TTC549 (cell line): Measurements from ENCODE around the gene ZNF780B.

ENCODE experiments used
- FAIRE-seq: peaks from 2 replicates; lab custom pipeline; 2012; peaks lifted over from hg19 to GRCh38; lab: Jason Lieb, UNC

ZNF780B gene

GRCh38 chr19:40035996-40036395 lies 20.0 kb downstream of the ZNF780B start:
- FAIRE-seq: no peak

DNA sequence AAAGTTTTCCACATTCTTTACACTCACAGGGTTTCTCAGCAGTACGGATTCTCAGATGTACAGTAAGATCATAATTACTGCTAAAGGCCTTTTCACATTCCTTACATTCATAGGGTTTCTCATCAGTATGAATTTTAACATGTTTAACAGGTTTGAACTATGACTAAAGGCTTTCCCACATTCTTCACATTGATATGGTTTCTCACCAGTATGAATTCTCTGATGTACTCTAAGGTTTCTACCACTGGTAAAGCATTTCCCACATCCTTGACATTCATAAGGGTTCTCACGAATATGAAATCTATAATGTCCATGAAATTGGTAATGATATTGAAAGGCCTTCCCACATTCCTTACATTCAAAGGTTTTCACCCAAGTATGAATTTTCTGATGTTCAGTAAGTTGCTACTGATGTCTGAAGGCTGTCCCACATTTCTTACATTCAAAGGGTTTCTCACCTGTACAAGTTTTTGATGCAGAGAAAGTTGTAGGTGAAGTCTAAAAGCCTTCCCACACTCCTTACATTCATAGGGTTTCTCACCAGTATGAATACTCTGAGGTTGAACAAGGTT lies 22.0 kb downstream of the ZNF780B start:
- no peak for FAIRE-seq

DNA sequence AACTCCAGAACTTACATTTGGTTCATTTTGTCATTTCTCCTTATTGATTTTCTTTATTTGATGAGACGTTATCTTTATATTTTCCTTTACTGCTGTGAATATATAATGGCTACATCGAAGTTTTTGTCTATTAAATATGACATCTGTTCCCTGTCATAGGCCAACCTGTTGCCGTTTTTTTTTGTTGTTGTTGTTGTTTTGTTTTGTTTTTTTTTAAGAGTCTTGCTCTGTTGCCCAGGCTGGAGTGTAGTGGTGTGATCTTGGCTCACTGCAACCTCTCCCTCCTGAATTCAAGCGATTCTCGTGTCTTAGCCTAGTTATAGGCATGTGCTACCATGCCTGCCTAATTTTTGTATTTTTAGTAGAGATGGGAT lies 29.4 kb downstream of the ZNF780B start:
- FAIRE-seq: no peak

- FAIRE-seq: no peak
Measured at GRCh38 chr19:40025938-40026596, 30.0 kb downstream of the ZNF780B start.

- no peak for FAIRE-seq
Measured at GRCh38 chr19:40023969-40024368, 32.1 kb downstream of the ZNF780B start.

GRCh38 chr19:40013991-40014390 lies 42.0 kb downstream of the ZNF780B start:
- no peak for FAIRE-seq

GRCh38 chr19:40009674-40010073 lies 46.4 kb downstream of the ZNF780B start:
- FAIRE-seq: no peak

GRCh38 chr19:40006273-40006691 lies 49.7 kb downstream of the ZNF780B start:
- FAIRE-seq: no peak

- FAIRE-seq: no peak
Measured at GRCh38 chr19:40005691-40006272, 50.2 kb downstream of the ZNF780B start.

DNA sequence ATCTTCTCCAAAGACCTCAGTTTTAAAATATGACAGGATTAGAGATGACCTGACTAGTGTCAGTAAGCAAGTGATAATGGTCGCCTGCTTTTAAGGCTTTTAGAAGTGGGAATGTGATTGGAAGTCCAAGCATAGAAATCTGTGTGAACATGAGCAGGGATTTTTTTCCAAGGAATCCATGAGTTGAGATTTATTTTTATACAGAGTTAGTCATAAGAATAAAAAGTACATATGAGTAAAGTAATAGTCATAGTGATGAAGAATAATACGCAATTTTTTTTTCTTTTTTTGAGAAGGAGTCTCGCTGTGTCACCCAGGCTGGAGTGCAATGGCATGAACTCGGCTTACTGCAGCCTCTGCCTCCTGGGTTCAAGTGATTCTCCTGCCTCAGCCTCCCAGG lies 57.5 kb downstream of the ZNF780B start:
- no peak for FAIRE-seq

GRCh38 chr19:39997638-39998216 lies 58.3 kb downstream of the ZNF780B start:
- no peak for FAIRE-seq

DNA sequence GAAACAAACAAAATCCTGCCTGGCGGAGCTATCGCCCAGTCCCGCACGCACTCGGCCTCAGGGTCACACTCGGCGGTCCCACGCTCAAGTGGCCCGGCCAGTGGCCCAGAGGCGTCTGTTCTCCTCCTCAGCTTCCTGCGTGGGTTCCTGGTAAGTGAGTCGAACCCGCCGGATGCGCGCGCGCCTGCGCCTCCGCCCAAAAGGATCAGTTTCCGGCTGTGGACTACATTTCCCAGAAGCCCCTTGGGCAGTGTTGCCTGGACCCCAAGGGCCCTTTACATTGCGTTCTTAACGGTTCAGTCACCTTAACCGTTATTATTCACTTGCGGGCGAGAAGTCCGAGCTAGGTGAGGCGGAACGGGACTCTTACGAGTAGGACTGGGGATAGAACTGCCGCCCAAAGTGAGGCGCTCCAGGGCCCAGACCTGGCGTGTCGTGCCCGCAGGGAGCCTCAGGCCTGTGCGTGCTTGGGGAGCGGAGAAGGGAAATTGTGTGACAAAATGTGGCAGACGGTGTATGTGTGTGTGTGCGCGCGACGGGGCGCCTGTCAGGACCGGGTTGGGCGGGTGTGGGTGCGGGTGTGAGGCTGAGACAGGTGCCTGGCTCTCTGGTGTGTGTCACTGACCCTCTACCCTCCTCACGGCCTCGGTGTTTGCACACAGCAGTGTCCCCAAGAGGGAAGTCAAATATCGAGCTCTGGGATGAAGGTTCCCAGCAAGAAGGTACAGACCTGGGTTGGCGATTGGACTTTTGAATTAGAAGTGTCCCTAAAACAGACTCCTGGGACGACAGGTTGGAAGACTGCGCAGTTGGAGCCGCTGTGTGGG lies 59.0 kb downstream of the ZNF780B start, which contains the start of gene ZNF546:
Gene ZNF546 (plus strand): TSS at position 250 of the 827 bp plus-strand sequence. CDS start 1,267 bp downstream, outside the sequence.
- no peak for FAIRE-seq

- FAIRE-seq: no peak
Measured at GRCh38 chr19:39996218-39996810, 59.7 kb downstream of the ZNF780B start.

GRCh38 chr19:39995794-39996193 lies 60.2 kb downstream of the ZNF780B start:
- no peak for FAIRE-seq

- no peak for FAIRE-seq
Measured at GRCh38 chr19:39994361-39994760, 61.7 kb downstream of the ZNF780B start.

- FAIRE-seq: no peak
Measured at GRCh38 chr19:39993605-39994004, 62.4 kb downstream of the ZNF780B start.

- FAIRE-seq: no peak
Measured at GRCh38 chr19:39987596-39987995, 68.4 kb downstream of the ZNF780B start.

DNA sequence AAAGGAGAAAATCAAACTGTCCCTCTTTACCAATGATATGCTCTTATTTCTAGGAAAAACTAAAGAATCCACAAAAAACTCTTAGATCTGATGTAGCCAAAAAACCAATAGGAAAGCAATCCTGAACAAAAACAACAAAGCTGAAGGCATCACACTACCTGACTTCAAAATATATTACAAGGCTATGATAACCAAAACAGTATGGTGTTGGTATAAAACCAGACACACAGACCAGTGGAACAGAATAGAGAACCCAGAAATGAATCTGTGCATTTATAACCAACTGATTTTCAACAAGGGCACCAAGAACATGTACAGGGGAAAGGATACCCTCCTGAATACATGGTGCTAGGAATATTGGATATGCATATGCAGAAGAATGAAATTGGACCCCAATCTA lies 68.9 kb downstream of the ZNF780B start:
- no peak for FAIRE-seq

- FAIRE-seq: no peak
Measured at GRCh38 chr19:39986643-39987042, 69.4 kb downstream of the ZNF780B start.

DNA sequence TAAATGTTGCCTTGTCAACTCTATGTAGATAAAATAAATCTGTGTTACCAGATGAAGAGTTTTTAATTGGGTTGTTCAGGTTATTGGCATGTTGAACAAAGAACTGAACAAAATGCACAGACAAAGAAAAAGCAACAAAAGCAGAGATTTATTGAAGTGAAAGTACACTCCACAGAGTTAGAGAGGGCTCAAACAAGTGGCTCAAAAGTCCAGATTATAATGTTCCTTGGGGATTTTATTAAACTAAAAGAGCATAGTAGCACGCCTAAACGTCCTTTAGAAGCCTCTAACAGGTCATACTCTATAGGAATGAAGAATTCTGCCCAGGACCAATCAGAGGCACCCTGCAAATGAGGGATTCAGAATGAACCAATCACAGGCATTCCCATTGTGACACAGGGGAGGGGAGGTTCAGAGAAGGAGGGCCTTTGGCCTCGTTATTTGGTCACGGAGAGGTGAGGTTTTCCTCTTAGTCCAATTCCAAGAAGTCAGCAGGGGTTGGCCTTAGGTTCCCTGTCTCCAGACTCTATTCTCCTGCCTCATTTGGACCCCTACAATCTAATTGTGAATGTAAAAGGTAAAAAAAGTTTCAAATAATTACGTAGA lies 72.2 kb downstream of the ZNF780B start:
- no peak for FAIRE-seq

GRCh38 chr19:39982883-39983282 lies 73.1 kb downstream of the ZNF780B start:
- no peak for FAIRE-seq
